Activated T-cell treated with anti-CD3 and anti-CD28 coated beads for 48 hours (primary cell): ENCODE results near the gene RNASEH2B.

Experiments
- DNase-seq: peaks from one replicate; pipeline ENCODE4 v3.0.0-alpha.2; 2020; ENCODE audit warnings: low read depth

The RNASEH2B gene

DNA sequence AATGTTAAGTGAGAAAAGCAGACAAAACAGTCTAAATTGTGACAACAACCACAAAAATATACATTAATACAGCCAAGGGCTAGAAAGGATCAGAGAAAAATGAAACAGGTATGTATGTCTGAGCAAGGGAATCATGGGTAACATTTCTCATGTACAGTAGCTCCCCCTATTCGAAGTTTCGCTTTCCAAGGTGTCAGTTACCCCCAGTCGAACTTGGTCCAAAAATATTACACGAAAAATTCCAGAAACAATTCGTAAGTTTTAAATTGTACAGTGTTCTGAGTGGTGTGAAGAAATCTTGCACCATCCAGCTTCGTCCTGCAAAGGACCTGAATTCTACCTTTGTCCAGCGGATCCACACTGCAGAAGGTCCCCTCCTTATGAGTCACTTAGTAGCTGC is 1.8 kb upstream of the RNASEH2B start:
- no peak for DNase-seq

DNA sequence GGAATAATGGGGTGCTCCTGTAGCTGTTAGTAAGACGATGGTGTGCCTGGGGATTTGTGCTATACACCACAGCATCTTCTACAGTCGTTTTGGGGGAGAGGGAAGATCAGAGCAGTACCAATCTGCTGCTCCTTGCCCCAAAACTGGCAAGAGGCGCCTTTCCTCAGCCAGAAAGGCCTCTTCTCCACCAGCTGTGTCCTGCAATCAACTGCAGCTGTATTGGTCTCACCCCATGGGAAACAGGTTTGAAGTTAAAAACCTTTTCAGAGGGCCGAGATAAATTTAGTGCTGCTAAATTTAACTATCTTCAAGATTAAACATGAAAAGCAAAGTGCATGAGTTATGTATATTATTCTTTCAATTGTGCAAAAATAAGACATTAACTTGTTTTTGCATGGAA is 1.2 kb upstream of the RNASEH2B start:
- DNase-seq, result no peak

DNA sequence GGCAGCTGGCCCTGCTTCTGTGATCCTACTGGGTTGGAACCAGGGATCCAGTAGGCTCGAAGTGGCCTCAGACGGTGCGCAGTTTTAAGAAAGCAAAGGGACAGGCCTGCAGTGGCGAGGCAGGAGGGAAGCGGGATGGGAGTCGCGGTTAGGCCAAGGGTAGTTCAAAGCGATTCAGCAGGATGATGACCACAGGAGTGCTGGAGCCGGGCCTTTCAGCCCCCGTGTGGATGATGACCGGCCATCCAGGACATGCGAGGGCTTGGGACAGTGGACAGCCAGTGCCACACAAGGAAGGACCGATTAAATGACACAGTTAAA is 854 bp downstream of the RNASEH2B start:
- no peak for DNase-seq

DNA sequence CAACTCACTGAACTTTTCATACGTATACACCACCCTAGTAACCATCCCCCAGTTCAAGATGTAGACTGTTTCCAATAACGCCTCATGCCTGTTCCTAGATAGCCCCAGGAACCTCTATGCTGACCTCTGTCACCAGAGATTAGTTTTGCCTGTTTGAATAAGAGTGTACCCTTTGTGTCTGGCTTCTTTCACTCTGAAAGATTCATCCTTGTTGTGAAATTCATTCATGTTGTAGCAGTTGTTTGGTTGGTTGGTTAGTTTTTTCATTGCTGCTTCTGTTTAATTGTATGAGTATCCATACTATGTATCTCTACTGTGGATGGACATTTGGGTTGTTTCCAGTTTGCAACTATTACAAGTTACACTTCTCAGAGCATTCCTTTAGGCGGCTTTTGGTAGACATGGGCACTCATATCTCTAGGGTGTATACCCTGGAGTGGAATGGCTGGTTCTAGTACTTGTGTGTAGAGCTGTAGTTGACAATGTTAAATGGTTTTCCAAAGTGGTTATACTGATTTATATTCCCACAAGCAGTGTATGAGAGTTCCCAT is 1.6 kb downstream of the RNASEH2B start:
- DNase-seq, result no peak

DNA sequence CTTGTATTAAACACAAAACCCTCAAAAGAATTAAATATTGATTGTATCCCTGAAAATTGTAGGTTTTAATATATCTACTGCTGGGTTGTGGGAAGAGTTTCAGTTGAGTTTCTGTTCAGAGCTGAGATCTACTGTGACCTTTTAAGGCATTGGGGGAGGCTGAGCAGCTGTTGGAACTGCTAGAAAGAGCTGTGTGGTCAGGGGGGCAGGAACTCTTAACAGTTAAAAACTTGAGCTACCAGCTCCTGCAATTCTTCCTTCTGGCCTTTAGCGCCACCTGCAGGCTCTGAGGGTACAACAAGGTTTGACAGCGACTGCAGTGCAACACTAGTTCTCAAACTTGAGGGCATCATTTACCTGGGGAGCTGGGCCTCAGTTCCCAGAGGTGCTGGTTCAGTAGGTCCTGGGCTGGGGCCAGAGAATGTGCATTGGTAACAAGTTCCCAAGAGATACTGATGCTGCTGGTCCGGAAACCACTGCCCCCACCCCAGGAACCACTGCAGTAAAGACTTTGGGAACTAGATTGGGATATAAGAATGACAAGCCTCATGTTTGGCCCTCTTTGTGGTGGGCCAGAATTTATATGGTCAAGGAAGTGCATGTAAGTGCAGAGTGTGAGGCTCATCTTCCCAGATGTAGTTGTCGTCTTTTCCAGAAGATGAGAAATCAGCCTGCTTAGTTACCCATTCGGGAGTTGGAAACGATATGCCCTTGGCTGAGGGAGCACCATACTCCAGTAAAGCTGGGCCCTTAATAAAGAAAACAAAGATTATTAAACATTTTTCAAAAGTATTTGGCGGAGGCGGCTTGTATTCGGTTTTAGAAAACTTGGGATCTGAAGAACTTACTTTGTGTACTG is 2.6 kb downstream of the RNASEH2B start:
- DNase-seq, result peak; percentile 85

DNA sequence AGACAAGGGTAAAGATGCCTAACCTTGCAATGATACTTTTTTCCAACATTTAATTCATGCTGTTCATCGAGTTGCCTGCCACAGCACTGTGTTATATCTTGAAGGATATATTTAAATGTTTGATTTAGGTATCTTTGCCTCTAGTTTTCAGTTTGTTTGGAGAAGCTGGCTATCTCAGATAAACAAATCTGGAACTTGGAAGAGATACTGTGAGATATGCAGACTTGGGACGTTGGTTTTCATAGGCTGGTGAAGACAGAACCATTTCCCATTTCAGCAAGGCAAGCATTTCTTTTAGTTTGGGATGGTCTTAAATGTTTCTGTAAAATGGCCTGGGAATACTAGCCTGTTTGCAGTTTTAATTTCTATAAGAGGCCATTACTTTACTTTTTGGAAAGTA is 3.3 kb downstream of the RNASEH2B start:
- DNase-seq, result no peak

DNA sequence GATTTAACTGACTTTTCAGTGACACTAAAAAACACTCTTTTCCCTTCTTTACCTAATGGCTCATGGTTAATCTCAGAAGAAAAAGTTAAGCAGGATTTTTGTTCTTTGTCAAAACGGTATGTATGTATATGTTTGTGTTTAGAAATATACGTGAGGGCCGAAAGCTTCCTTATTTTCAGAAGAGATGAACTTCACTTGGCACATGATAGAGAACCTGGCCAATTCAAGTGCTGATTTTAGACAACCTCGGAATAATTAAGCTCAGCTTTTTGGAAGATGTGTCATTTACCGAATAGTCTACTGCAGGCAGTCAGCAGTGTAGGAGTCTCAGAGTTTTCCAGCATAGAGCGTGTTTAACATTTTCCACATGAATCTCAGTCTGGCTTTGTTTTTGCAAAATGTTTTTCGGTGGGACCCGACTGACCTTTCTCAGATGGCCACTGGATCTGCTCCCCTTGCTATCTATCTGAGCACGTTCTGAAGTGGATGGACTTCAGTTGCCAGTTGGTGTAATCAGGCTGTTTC is 4.6 kb downstream of the RNASEH2B start:
- no peak for DNase-seq

DNA sequence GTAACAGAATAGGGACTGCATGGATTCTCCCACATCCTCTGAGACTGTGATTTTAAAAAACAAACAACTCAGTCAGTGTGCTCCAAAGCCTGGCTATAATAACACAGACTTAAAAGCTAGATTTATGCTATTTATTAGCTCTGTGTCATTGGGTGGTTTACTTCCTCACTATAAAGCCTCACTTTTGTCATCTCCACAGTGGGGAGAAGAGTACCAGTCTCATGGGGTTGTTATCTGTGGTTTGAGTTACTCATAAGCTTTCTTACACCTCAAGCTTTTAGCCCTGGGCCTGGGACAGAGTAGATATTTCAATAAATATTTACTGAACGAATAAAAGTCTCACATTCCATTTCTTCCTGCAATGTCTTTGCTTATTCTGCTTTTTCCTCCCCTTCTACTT is 5.3 kb downstream of the RNASEH2B start:
- no peak for DNase-seq

DNA sequence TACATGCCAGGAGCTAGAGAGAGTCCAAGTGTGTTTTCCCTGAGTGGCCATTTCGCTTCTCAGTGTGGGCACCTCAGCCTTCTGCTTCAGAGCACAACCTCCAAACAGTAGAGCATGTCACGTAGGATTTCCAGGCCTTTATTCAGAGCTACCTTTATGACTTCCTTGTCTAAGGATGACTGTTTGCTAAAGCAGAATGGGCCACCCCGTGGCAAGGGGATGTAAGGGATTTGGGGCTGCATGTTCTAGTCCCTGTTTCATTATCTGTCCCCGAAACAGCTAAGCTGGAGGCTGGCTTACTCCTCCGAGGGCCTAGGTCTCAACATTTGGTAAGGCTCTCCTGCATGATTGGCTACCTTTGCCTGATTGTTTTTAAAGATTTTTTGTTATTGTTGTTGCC is 6.0 kb downstream of the RNASEH2B start:
- DNase-seq, result no peak

DNA sequence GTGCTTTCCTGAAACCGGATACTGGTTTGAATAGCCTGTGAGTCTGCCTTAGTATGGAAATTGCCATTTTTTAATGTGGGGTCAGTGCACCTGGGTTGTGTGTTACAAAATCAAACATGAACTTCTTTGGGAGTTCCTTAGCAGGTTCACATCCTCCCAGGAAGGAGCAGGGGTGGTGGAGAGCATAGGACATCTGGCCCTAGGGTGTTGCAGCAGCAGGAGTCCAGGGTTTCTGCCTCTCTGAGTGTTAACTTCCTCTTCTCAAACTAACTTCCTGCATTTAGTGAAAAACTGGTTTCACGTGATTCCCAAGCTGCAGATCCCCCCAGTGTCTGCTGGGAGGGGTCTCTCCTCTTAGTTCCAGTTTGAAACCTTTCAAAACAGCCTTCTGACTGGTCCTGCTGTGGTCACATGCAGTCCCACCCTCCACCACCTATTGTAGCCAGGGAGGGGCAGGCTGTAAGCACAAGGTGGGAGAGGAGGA is 7.2 kb downstream of the RNASEH2B start:
- DNase-seq, result no peak

DNA sequence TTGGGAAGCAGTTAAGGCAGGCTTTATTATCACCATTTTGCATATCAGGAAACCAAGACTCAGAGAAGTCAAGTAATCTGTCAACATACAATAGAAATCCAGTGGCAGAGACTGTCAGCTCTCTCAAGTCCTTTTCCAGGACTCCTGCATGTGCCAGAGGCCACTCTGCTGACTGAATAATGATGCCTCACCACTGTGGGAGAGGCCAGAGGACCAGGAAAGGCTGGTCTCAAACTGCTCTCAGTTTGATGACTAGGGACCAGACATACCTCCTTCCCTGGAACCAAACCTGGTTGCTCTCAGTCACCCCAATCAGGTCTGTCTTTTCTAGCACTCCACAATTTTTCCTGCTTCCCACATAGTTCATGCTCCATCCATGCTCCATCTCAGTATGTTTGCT is 8.0 kb downstream of the RNASEH2B start:
- no peak for DNase-seq

DNA sequence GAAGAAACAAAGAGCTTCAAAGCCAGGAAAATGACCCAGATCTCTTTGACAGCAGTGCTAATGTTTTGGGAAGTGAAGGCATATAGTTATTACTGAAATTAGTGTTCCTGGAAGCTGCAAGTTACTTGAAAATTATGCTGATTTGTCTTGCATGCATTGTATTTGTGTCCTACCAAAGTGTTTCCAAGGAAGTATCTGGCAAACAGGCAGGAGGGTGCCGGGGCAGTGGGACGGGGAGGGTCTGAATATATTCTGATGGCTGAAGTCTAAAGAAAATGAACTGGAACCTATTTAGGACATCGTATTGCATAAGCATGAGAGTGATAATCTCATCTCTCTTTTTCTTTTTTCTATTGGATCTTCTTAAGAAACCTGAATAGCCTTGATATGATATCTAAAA is 9.0 kb downstream of the RNASEH2B start:
- no peak for DNase-seq

DNA sequence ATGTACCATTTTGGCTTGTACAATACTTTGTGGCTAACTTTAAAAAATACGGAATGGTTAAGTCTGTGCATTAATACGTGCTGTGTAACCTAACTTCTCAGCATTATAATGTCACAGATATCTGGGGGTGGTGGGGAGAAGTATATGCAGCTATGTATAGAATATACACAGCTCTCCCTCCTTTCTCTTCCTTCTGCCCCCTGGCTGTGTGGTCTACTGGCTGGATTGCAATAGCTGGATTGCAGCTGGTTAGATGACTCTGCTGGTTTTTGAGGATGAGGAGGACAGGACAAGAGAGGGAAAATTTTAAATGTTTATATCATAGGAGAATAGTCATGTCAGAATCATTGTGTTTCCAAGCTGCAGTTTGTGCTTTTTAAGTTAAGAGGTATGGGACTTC is 9.7 kb downstream of the RNASEH2B start:
- DNase-seq, result no peak

DNA sequence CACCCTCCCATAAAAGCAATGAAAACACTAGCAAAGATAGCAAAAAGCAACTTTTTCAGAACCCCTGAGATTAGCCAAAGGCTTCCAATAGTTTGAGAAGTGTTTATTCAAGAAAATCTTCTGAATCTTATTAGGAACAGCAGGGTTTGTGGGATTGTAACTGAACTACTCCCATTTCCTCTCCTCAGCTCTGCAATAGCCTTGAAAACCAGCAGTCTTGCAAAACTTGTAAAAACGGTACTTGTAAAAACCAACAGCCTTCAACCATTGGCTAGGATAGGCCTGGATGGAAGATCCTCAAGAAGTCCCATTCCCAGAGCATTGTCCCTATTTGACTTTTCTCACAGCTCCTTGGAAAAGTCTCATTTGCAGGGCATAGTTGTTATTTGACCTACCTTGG is 12.1 kb downstream of the RNASEH2B start:
- DNase-seq, result no peak

DNA sequence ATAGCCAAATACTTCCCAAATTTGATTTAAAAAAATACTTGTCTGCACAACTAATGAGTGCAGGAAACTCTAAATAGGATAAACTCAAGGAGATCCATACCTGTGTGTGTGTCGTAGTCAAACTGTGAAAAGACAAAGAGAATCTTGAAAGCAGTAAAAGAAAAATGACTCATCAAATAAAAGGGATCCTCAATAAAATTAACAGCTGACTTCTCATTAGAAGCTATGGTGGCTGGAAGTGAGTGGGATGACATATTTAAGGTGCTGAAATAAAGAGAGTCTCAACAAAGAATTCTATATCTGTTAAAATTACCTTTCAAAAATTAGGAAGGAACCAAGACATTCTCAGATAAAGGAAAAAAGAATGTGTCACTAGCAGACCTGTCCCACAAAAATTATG is 13.7 kb downstream of the RNASEH2B start:
- no peak for DNase-seq

DNA sequence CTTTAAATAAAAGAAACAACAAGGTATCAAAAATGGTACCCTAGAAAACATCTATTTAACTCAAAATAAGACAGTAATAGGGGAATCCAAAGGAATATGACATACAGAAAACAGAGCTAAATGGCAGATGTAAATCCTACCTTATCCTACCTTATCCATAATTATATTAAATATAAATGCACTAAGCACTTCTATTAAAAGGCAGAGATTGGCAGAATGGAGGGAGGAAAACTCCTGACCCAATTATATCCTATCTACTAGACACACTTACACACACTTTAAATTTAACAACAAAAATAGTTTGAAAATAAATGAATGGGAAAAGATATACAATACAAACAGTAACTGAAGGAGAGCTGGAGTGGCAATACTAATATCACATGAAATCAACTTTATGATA is 14.4 kb downstream of the RNASEH2B start:
- DNase-seq, result no peak

DNA sequence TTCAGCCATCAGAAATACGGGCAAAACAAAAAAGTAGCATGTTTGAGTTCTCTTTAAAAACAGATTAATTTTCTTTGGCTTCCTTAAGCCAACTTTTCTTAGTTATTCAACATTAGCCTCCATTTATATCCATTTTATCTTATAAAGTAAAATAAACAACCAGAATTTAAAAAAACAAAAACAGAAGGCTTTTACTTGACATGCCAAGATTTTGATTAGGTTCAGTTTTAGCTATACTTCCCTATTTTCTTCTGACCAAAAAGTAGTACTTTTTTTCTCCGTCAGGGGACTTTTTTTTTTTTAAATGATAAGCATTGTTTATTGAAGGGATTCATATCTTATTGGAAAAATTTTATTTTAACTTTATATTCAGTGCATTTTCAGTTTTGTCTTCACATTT is 18.1 kb downstream of the RNASEH2B start:
- DNase-seq, result no peak

DNA sequence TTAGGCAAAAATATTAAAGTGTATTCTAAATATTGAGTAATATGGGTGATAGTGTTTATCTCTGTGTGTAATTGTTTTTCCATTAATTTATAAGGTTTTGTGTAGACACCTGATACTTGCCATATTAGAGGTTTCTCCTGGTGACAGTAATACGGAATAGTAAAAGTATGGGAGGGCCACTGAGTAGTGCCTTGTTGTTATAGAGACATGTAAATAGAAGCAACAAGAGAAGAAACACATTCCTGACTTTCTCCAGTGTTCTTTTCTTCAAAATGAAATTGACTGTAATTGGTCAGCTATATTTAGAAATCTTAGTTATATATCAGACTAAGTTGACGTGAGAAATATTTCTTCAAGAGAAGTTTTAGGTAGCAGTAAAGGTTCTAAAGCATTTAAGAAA is 18.5 kb downstream of the RNASEH2B start:
- DNase-seq, result no peak

DNA sequence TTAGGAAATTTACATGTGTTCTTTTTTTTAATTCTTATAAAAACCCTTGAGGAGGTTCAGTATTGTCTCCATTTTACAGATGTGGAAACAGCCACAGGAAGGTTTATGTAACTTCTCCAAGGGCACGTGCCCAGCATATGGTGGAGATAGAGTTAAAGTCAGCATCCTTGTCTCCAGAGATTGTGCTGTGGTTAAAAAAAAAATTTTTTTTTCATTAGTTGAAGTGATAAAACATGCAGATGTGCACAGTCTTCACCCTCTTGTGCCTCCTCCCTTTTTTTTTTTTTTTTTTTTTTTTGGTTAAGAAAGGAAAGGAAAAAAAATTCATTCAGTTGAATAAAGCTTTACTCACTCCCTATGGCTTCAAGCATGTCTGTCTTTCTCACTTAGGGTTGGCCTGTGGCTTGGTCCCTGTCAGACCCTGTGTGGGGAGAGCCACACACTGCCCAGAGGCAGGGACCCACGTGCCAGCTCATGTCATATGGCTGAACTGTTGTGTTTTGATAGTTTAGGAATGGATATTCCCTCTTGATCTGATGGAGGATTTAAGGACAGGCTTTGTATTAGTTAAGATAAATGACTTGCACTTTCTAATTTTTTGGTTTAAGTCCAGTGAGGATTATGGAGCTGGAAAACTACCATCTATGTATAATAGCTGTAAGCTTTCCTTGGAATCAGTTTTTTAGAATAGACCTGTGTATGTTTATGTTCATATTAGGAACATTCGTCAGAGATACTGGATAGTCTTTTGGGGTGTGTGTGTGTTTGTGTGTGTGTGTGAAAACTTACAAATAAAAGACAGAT is 19.3 kb downstream of the RNASEH2B start:
- DNase-seq, result no peak

DNA sequence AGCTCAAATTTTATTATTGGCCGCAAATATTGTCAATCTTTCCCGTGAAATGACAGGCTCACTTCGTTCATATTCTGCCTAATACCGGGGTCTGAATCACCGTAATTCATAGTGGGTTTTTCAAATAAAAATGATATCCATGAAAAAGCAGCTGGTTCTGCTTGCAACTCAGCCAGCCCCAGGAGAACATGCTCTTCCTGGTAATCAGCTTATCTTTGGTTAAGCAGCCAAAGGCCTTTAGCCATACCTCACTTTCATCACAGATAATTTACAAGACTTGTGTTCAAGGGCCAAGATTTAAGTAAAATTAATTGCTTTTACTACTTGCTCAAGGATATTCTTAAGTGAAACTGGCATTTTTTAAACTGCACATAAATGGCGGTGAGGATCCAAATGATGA is 22.5 kb downstream of the RNASEH2B start:
- no peak for DNase-seq

DNA sequence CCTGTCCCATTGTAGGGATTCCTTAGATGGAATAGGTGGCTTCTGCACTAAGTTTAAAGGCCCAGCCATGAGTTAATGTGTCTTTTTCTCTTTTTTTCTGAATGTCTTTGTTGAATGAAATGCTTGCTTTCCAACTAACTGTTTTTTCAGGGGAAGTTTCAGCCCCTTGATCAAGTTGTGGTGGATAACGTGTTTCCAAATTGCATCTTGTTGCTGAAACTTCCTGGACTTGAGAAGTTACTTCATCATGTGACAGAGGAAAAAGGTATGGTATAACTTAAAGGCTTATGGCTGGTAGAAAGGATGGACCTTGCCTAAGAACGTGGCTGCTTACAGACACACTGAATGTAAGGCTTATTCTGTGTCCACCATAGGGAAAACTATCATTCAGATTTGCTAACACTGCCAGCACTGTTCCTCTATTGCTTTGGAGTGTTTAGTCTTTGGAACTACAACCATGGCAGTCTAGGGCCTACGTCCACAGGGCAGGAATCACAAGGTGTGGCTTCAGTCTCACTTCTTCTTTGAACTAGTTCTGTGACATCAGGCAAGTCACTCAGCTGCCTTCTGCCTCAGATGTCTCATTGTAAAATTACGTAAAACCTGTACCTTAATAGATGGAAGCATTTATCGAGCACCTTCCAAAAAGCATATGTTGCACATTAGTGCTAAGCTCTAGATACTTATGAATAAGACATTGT is 25.3 kb downstream of the RNASEH2B start:
- DNase-seq, result no peak

DNA sequence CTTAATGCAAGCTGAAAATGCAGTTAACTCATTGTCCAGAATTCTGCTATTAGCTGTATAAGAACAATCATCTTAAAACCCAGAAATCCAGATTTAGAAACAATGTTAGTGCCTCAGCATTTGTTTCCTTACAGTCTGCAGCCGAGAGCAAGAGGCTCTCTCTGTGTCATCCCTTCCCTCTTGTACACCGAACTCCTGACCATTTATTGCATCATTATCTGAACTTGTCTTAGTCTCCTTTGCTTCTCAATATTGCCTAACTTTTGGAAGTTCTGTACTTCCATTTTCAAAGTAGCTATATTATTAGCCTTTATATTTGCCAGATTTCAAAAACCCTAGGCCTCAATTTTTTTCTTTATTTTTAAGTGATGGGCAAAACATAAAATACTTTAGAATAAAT is 27.1 kb downstream of the RNASEH2B start:
- DNase-seq, result no peak
